Esophagus muscularis mucosa (tissue), 4 donors: Measurements from ENCODE around the gene CEACAM1. TPM values are rescaled to one million over a fixed set of nuclear protein-coding genes. Genes with fewer than 3 reads are reported as not detected.
"Not testable (repeated sequence)": the region's sequence is repeated elsewhere in the genome, so short reads cannot be mapped to it uniquely, and the experiment has no call there.

Experiments
- DNase-seq: peaks from one replicate; pipeline ENCODE4 v3.0.0-alpha.2; 2017; ENCODE audit errors: extremely low spot score
- H3K27ac ChIP-seq, 4 donors: fragments of 200-600 bp; sonication (generic); replicated peaks in 1 of 4; 1 replicate in 3 of 4; 2 replicates in 1 of 4; pipeline ENCODE4 v1.5.1; 2016 to 2019; ENCODE audit warnings: mild to moderate bottlenecking in 1 of 4
- H3K27me3 ChIP-seq, 4 donors: fragments of 200-600 bp; sonication (generic); one replicate each; pipeline versions ENCODE4 v1.5.1 to v1.6.0; 2016 to 2019
- H3K36me3 ChIP-seq, 4 donors: fragments of 200-600 bp; sonication (generic); one replicate each; pipeline ENCODE4 v1.5.1; 2016 to 2019
- H3K4me1 ChIP-seq, 4 donors: fragments of 200-600 bp; sonication (generic); one replicate each; pipeline ENCODE4 v1.5.1; 2016 to 2019
- H3K4me3 ChIP-seq, 4 donors: fragments of 200-600 bp; sonication (generic); 1 replicate in 2 of 4; 2 replicates in 2 of 4; pipeline ENCODE4 v1.5.1; 2016 to 2019; ENCODE audit warnings: mild to moderate bottlenecking in 4 of 4, moderate library complexity in 1 of 4
- H3K9me3 ChIP-seq, 4 donors: fragments of 200-600 bp; sonication (generic); 1 replicate in 3 of 4; 2 replicates in 1 of 4; pipeline ENCODE4 v1.5.1; 2016 to 2019
- EP300 ChIP-seq: sonication (generic); formaldehyde crosslinking; IDR thresholded peaks from one replicate; pipeline ENCODE4 v1.6.1; 2017; ENCODE audit warnings: antibody characterized with exemption
- POLR2A ChIP-seq: fragments of 450-650 bp; IDR thresholded peaks from one replicate; pipeline ENCODE4 v1.6.1; 2017; ENCODE audit warnings: antibody characterized with exemption, moderate library complexity, mild to moderate bottlenecking, low read depth
- POLR2AphosphoS5 ChIP-seq, 2 donors: sonication (generic); formaldehyde crosslinking; IDR thresholded peaks; one replicate each; pipeline ENCODE4 v1.6.1; 2017; ENCODE audit warnings: antibody characterized with exemption in 2 of 2
- WGBS: methylation state at CpG from one replicate; pipeline ENCODE4 v1.1.5; 2018; 5-methylcytosine and 5-hydroxymethylcytosine counted together
- intact Hi-C: fragments of 100-400 bp; cut with DNase I; formaldehyde crosslinking; loops from one replicate; pipeline ENCODE4 v1.15.1; 2023
- total RNA-seq, 4 donors: library from RNA; depleted of rRNA; stranded (reverse); fragments of >200 nt; gene quantifications; one replicate each; pipeline versions ENCODE4 v1.1.0 to v1.2.1, GENCODE V29; 2016
- TF ChIP-seq, protein P1 (sequence below), 3 experiments: fragments of 200-600 bp in 2 of 3; fragments of 450-650 bp in 1 of 3; sonication (generic) in 2 of 3; IDR thresholded peaks; one replicate each; pipeline ENCODE4 v1.5.1; 2017 to 2019; ENCODE audit warnings: antibody characterized with exemption in 3 of 3, mild to moderate bottlenecking in 2 of 3, moderate library complexity in 1 of 3

Gene CEACAM1
- total RNA-seq, 4 donors from 2014 or later, result 1.2 to 3.1 (median 1.7) TPM

DNA sequence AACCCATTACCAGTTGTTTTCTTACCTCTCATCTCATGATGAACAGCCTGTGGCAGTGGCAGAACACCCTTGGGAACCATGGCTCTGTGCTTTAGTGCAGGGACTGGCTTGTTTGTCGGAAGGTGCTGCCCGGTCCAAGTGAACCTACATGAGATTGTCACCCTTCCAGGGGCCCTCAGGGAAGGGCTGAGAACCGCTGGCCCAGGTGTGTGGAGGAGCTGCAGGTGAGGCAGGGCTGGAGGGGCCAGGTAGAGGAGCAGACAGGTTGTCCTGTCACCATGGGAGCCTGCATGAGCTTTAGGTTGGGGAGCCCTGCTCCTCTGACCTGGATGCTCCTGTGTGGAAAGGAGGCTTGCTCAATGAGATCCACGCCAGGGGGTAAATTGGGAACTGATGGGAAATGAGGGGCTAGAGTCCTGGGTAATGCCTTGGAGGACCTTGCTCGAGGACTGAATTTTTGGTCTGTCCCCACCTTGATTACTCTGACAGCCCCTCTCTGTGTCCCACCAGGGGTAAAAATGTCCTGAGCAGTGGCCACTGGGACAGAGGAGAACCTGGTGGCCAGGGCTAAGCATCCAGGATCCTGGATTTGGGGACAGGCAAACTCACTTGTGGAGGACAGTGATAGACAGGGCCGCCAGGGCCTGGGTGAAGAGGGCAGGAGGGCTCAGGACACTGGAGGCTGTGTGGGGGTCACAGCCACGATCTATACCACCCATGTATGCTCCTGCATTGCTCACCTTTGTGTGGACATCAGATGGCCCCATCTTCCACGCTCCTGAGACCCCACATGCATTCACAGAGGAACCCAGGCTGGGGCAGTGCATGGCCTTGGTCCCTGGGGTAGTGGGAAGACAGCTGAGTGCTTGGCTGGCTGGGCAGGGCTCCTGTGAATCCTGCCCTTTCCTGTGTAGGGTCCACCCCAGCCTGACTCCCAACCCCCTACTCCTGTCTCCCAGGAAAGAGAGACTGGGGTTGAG is 24.1 kb upstream of the CEACAM1 start:
- Histone ChIP-seq H3K9me3 (peaks cover 0 to 5% (median 0%) of the 10 kb centered on the region in 4 donors), H3K36me3 (no peaks in the 10 kb centered on the region), H3K27me3 (peaks cover 0 to 15% (median 0%) of the 10 kb centered on the region in 4 donors), H3K4me1 (no peaks in the 10 kb centered on the region), H3K4me3 (no peak overlapping the region), H3K27ac (no peak overlapping the region)
- DNase-seq, result no peak
- TF ChIP-seq POLR2A, result no peak
- TF ChIP-seq, protein P1, sequence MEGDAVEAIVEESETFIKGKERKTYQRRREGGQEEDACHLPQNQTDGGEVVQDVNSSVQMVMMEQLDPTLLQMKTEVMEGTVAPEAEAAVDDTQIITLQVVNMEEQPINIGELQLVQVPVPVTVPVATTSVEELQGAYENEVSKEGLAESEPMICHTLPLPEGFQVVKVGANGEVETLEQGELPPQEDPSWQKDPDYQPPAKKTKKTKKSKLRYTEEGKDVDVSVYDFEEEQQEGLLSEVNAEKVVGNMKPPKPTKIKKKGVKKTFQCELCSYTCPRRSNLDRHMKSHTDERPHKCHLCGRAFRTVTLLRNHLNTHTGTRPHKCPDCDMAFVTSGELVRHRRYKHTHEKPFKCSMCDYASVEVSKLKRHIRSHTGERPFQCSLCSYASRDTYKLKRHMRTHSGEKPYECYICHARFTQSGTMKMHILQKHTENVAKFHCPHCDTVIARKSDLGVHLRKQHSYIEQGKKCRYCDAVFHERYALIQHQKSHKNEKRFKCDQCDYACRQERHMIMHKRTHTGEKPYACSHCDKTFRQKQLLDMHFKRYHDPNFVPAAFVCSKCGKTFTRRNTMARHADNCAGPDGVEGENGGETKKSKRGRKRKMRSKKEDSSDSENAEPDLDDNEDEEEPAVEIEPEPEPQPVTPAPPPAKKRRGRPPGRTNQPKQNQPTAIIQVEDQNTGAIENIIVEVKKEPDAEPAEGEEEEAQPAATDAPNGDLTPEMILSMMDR (IDR thresholded peaks at IDR 0.05), result no peak
- no peak for TF ChIP-seq EP300
- no peak for TF ChIP-seq POLR2AphosphoS5 (IDR thresholded peaks at IDR 0.05)
- WGBS, result 84% methylated on average over 2 of the region's 8 CpGs
- intact Hi-C loops, result no loop called here

DNA sequence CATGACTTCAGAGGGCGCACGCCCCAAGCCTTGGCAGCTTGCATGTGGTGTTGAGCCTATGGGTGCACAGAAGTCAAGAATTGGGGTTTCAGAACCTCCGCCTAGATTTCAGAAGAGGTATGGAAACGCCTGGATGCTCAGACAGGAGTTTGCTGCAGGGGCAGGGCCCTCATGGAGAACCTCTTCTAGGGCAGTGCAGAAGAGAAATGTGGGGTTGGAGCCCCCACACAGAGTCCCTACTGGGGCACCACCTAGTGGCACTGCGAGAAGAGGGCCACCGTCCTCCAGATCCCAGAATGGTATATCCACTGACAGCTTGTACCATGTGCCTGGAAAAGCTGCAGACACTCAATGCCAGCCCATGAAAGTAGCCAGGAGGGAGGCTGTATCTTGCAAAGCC is 22.2 kb upstream of the CEACAM1 start:
- H3K36me3 ChIP-seq, DNase-seq, H3K9me3 ChIP-seq, H3K4me3 ChIP-seq, H3K27ac ChIP-seq, H3K4me1 ChIP-seq, intact Hi-C loops: not testable (repeated sequence)
- 96% methylated on average over 4 of the region's 6 CpGs for whole genome bisulfite sequencing
- peaks cover 0 to 15% (median 0%) of the 10 kb centered on the region in 4 donors for H3K27me3 ChIP-seq

DNA sequence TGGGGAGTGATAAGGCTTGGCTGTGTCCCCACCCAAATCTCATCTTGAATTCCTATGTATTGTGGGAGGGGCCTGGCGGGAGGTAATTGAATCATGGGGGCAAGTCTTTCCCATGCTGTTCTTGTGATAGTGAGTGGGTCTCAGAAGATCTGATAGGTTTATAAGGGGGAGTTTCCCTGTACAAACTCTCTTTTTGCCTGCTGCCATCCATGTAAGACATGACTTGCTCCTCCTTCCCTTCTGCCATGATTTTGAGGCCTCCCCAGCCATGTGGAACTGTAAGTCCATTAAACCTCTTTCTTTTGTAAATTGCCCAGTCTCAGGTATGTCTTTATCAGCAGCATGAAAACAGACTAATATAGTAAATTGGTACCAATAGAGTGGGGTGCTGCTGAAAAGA is 20.8 kb upstream of the CEACAM1 start:
- intact Hi-C loops, result not testable (repeated sequence)

DNA sequence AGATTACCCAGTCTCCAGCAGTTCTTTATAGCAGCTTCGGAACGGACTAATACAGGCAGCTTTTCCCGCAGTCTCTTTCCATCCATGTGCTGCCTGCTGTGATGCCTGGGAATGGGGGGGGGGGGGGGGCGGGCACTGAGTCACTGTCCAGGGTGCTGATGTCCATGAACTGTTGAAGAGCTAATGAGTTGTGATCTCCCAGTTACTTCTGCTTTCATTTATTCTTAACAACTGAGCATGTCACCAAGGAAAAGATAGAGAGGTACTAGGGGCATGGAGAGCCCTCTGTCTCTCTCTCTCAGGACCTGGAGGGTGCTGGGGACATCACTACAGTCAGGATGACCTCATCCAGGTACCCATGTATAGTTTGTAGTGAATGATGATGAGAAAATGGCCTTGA is 20.3 kb upstream of the CEACAM1 start:
- no peaks in the 10 kb centered on the region for H3K36me3 ChIP-seq
- intact Hi-C loops, result no loop called here
- peaks cover 0 to 5% (median 0%) of the 10 kb centered on the region in 4 donors for H3K9me3 ChIP-seq
- H3K27ac ChIP-seq, result no peak overlapping the region
- 62% methylated on average over 4 of the region's 4 CpGs for WGBS
- no peak overlapping the region for H3K4me3 ChIP-seq
- no peak for DNase-seq
- H3K27me3 ChIP-seq, result no peaks in the 10 kb centered on the region
- no peaks in the 10 kb centered on the region for H3K4me1 ChIP-seq
- TF ChIP-seq EP300 (no peak), POLR2A (no peak), POLR2AphosphoS5 (IDR thresholded peaks at IDR 0.05) (no peak)
- TF ChIP-seq, protein P1 (IDR thresholded peaks at IDR 0.05), result no peak

More for the DNA sequence above, 20.8 kb upstream of the CEACAM1 start:
- not testable (repeated sequence) for H3K4me3 ChIP-seq, H3K4me1 ChIP-seq, H3K36me3 ChIP-seq, H3K27me3 ChIP-seq, DNase-seq, H3K9me3 ChIP-seq, H3K27ac ChIP-seq
- 92% methylated on average over 1 of the region's 1 CpG for WGBS

DNA sequence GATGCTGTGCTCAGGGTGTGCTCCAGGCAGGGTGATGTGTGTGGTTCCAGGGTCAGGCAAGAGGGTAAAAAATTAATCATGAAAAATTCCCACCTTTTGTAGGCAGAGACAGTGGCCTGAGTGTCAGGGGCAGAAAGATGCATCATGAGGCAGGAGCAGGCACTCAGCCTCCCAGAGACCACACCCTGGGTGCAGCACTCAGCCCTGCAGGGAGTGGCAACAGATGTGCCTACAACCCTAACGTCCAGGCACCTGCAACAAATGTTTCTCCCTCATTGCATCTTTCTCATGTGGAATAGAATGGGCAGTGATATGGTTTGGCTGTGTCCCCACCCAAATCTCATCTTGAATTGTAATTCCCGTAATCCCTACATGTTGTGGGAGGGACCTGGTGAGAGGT is 19.6 kb upstream of the CEACAM1 start:
- Histone ChIP-seq H3K27me3 (peaks cover 0 to 4% (median 0%) of the 10 kb centered on the region in 4 donors), H3K4me1 (no peaks in the 10 kb centered on the region), H3K9me3 (peaks cover 0 to 5% (median 0%) of the 10 kb centered on the region in 4 donors), H3K27ac (no peak overlapping the region), H3K4me3 (no peak overlapping the region), H3K36me3 (no peaks in the 10 kb centered on the region)
- intact Hi-C loops, result no loop called here
- 69% methylated on average over 2 of the region's 2 CpGs for WGBS
- no peak for DNase-seq
- TF ChIP-seq POLR2A (no peak), EP300 (no peak), POLR2AphosphoS5 (IDR thresholded peaks at IDR 0.05) (no peak)
- TF ChIP-seq, protein P1 (IDR thresholded peaks at IDR 0.05), result no peak
